ENCODE measurements around the gene APOL2.
"Not testable (repeated sequence)": the region's sequence is repeated elsewhere in the genome, so short reads cannot be mapped to it uniquely, and the experiment has no call there.

APOL2 gene

GRCh38 chr22:36192542-36192941 lies 46.8 kb downstream of the APOL2 start:
- no peak overlapping the region for H3K4me3 ChIP-seq (ENCODE audit: low read length)

DNA sequence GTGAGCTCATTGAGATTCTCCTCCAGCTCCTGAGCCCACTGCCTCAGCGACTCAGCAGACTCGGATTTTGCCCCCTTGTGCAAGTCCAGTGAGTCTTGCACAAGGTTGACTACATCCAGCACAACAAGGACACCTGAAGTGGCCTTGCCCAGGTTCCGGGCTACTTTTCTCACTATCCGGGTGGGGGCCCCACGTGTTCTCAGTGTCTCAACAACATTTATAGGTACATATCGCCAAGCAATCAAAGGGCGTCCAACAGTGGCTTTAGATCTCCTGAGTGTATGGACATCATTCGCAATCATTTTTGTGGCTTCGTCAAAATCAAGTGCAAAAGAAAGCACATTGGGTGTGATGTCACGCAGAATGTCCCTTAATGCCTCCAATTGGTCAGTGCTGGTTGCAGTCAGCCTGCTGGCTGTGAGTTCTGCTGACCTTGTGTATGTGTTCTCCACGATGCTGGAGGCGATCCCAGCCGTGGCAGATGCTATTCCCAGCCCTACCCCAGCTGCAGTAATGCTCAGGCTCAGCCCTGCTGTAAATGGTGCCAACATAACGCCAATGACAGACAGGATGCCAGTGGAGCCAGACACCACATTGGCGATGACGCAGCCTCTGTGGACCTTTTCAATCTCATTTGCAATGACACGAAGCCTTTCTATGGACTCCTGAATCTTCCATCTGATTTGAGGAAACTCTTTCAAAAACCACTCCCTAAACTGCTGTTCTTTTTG lies 48.1 kb downstream of the APOL2 start:
- Histone ChIP-seq H3K4me1 (ENCODE audit: control insufficient read depth, low read depth, low read length) (peaks cover 17% of the 10 kb centered on the region), H3K27me3 (ENCODE audit: control insufficient read depth, insufficient read depth, low read length) (no peaks in the 10 kb centered on the region), H3K9ac (ENCODE audit: low read length) (no peak overlapping the region), H3K27ac (ENCODE audit: low read length) (no peak overlapping the region), H3K9me3 (ENCODE audit: control insufficient read depth, low read depth, low read length) (no peaks in the 10 kb centered on the region), H3K36me3 (ENCODE audit: control insufficient read depth, low read depth, low read length) (no peaks in the 10 kb centered on the region), H3K4me3 (ENCODE audit: low read length) (no peak overlapping the region)

More at GRCh38 chr22:36192542-36192941, 46.8 kb downstream of the APOL2 start:
- no peaks in the 10 kb centered on the region for H3K36me3 ChIP-seq (ENCODE audit: control insufficient read depth, low read depth, low read length)
- H3K27ac ChIP-seq (ENCODE audit: low read length): no peak overlapping the region
- H3K27me3 ChIP-seq (ENCODE audit: control insufficient read depth, insufficient read depth, low read length): no peaks in the 10 kb centered on the region
- H3K4me1 ChIP-seq (ENCODE audit: control insufficient read depth, low read depth, low read length): peaks cover 30% of the 10 kb centered on the region
- no peak overlapping the region for H3K9ac ChIP-seq (ENCODE audit: low read length)
- no peaks in the 10 kb centered on the region for H3K9me3 ChIP-seq (ENCODE audit: control insufficient read depth, low read depth, low read length)

- H3K27ac ChIP-seq (ENCODE audit: low read length); H3K4me3 ChIP-seq (ENCODE audit: low read length); H3K36me3 ChIP-seq (ENCODE audit: control insufficient read depth, low read depth, low read length); H3K9ac ChIP-seq (ENCODE audit: low read length); H3K27me3 ChIP-seq (ENCODE audit: control insufficient read depth, insufficient read depth, low read length); H3K9me3 ChIP-seq (ENCODE audit: control insufficient read depth, low read depth, low read length): not testable (repeated sequence)
- H3K4me1 ChIP-seq (ENCODE audit: control insufficient read depth, low read depth, low read length): peaks cover 13% of the 10 kb centered on the region
Observed at GRCh38 chr22:36187862-36188261, 51.5 kb downstream of the APOL2 start.

DNA sequence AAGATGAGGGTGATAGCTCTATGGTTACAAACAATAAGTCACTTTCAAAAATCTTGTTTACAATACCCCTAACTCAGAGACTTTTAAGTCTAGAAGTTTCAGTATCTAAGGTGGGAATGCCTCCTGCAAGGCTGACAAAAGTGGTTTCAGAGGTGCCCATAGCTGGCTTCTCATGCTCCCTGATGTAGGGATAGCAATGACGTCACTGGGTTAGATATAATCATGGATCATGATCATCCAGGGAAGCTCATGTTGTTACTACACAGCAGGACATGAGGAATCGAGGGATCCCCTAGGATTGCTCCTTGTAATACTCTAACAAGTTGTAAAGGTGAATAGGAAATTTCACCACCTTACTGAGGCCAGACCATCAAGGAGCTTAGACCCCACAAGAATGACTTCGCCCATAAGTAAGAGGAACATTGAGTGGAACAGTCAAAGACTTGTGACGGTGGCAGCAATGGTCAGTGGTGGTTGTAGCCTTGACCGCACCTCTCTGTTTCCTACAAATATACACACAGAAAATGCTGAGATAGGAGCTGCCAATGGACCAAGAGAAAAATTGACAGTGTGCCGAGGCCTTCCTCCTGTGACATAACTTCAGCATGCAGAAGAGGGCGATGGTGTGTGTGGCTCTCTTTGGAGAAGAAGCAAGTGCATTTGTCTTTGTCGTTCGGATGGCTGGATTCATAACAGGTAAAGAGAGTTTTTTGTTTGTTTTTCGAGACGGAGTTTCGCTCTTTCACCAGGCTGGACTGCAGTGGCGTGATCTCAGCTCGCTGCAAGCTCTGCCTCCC lies 53.3 kb downstream of the APOL2 start:
- H3K4me1 ChIP-seq (ENCODE audit: control insufficient read depth, low read depth, low read length): peaks cover 13% of the 10 kb centered on the region
- H3K27me3 ChIP-seq (ENCODE audit: control insufficient read depth, insufficient read depth, low read length): no peaks in the 10 kb centered on the region
- no peaks in the 10 kb centered on the region for H3K9me3 ChIP-seq (ENCODE audit: control insufficient read depth, low read depth, low read length)
- H3K4me3 ChIP-seq (ENCODE audit: low read length): no peak overlapping the region
- no peak overlapping the region for H3K27ac ChIP-seq (ENCODE audit: low read length)
- H3K9ac ChIP-seq (ENCODE audit: low read length): no peak overlapping the region
- H3K36me3 ChIP-seq (ENCODE audit: control insufficient read depth, low read depth, low read length): no peaks in the 10 kb centered on the region

GRCh38 chr22:36184433-36185025 lies 54.8 kb downstream of the APOL2 start:
- no peaks in the 10 kb centered on the region for H3K9me3 ChIP-seq (ENCODE audit: control insufficient read depth, low read depth, low read length)
- no peak overlapping the region for H3K9ac ChIP-seq (ENCODE audit: low read length)
- peaks cover 7% of the 10 kb centered on the region for H3K4me1 ChIP-seq (ENCODE audit: control insufficient read depth, low read depth, low read length)
- no peaks in the 10 kb centered on the region for H3K27me3 ChIP-seq (ENCODE audit: control insufficient read depth, insufficient read depth, low read length)
- no peaks in the 10 kb centered on the region for H3K36me3 ChIP-seq (ENCODE audit: control insufficient read depth, low read depth, low read length)
- no peak overlapping the region for H3K27ac ChIP-seq (ENCODE audit: low read length)
- no peak overlapping the region for H3K4me3 ChIP-seq (ENCODE audit: low read length)

GRCh38 chr22:36183446-36183845 lies 55.9 kb downstream of the APOL2 start:
- H3K27me3 ChIP-seq (ENCODE audit: control insufficient read depth, insufficient read depth, low read length): no peaks in the 10 kb centered on the region
- H3K36me3 ChIP-seq (ENCODE audit: control insufficient read depth, low read depth, low read length): no peaks in the 10 kb centered on the region
- no peak overlapping the region for H3K27ac ChIP-seq (ENCODE audit: low read length)
- no peaks in the 10 kb centered on the region for H3K9me3 ChIP-seq (ENCODE audit: control insufficient read depth, low read depth, low read length)
- no peak overlapping the region for H3K9ac ChIP-seq (ENCODE audit: low read length)
- no peak overlapping the region for H3K4me3 ChIP-seq (ENCODE audit: low read length)
- H3K4me1 ChIP-seq (ENCODE audit: control insufficient read depth, low read depth, low read length): peaks cover 6% of the 10 kb centered on the region

GRCh38 chr22:36182857-36183256 lies 56.5 kb downstream of the APOL2 start:
- Histone ChIP-seq H3K27ac (ENCODE audit: low read length) (no peak overlapping the region), H3K4me1 (ENCODE audit: control insufficient read depth, low read depth, low read length) (peaks cover 6% of the 10 kb centered on the region), H3K9ac (ENCODE audit: low read length) (no peak overlapping the region), H3K36me3 (ENCODE audit: control insufficient read depth, low read depth, low read length) (no peaks in the 10 kb centered on the region), H3K9me3 (ENCODE audit: control insufficient read depth, low read depth, low read length) (no peaks in the 10 kb centered on the region), H3K27me3 (ENCODE audit: control insufficient read depth, insufficient read depth, low read length) (no peaks in the 10 kb centered on the region), H3K4me3 (ENCODE audit: low read length) (no peak overlapping the region)

DNA sequence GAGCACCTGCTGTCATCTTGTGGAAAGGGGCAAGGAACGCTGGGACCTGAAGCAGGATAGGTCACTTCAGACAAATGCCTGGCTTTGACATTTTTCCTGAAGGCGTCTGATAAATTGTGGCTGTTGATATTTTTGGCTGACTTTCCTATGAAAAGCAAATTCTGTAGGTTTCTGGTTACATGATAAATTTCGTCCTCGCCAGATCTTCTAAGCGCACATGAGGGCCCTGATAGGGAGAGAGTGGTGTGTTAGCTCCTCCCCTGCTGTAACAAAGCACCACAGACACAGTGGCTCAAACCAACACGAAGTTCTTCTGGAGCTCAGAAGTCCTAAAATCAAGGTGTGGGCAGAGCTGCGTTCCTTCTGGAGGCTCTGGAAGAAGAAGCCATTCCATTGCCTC lies 57.3 kb downstream of the APOL2 start:
- H3K4me1 ChIP-seq (ENCODE audit: control insufficient read depth, low read depth, low read length): peaks cover 6% of the 10 kb centered on the region
- no peaks in the 10 kb centered on the region for H3K36me3 ChIP-seq (ENCODE audit: control insufficient read depth, low read depth, low read length)
- no peak overlapping the region for H3K4me3 ChIP-seq (ENCODE audit: low read length)
- no peaks in the 10 kb centered on the region for H3K27me3 ChIP-seq (ENCODE audit: control insufficient read depth, insufficient read depth, low read length)
- no peak overlapping the region for H3K27ac ChIP-seq (ENCODE audit: low read length)
- no peak overlapping the region for H3K9ac ChIP-seq (ENCODE audit: low read length)
- H3K9me3 ChIP-seq (ENCODE audit: control insufficient read depth, low read depth, low read length): no peaks in the 10 kb centered on the region

GRCh38 chr22:36180928-36181327 lies 58.4 kb downstream of the APOL2 start:
- no peak overlapping the region for H3K27ac ChIP-seq (ENCODE audit: low read length)
- no peaks in the 10 kb centered on the region for H3K27me3 ChIP-seq (ENCODE audit: control insufficient read depth, insufficient read depth, low read length)
- no peaks in the 10 kb centered on the region for H3K36me3 ChIP-seq (ENCODE audit: control insufficient read depth, low read depth, low read length)
- no peak overlapping the region for H3K9ac ChIP-seq (ENCODE audit: low read length)
- H3K9me3 ChIP-seq (ENCODE audit: control insufficient read depth, low read depth, low read length): no peaks in the 10 kb centered on the region
- peaks cover 6% of the 10 kb centered on the region for H3K4me1 ChIP-seq (ENCODE audit: control insufficient read depth, low read depth, low read length)
- no peak overlapping the region for H3K4me3 ChIP-seq (ENCODE audit: low read length)

DNA sequence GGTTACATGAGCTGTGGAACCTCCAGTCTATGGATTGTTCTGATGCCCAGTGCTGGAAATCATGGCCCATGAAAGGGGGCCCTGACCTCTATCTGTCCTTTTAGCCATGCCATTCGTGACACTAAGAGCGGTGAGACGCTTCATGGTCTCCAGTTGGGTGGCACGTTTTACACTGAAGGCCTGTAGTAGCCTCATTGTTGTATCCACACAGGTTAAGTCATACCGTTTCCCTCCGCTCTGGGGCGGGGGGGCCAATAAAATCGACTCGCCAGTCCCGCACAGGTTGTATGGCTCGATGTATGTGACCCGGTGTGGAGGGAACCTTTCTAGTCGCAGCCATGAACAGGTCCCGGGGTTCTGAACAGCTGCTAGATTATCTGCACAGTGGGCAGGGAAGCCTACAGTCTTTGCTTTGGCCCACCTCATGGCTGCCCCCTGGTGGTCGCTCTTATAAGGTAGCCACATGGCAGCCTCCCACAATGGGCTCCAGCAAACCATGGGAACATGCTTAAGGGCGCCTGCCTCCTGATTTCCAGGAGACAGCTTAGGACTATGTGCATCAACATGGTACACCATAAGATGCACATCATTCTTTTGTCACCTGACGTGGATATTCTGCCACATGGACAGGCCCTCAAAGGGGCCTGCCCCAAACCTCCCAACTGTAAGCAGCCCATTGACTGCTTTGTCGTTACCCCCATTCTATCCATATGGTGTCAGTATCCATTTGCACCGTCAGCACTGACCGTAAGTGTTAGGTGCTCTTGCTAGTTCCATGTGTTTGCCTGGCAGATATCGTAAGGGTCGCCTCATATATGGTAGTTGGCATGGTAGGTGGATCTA lies 59.1 kb downstream of the APOL2 start:
- no peaks in the 10 kb centered on the region for H3K36me3 ChIP-seq (ENCODE audit: control insufficient read depth, low read depth, low read length)
- no peak overlapping the region for H3K9ac ChIP-seq (ENCODE audit: low read length)
- no peaks in the 10 kb centered on the region for H3K9me3 ChIP-seq (ENCODE audit: control insufficient read depth, low read depth, low read length)
- H3K4me3 ChIP-seq (ENCODE audit: low read length): no peak overlapping the region
- H3K27me3 ChIP-seq (ENCODE audit: control insufficient read depth, insufficient read depth, low read length): no peaks in the 10 kb centered on the region
- peaks cover 6% of the 10 kb centered on the region for H3K4me1 ChIP-seq (ENCODE audit: control insufficient read depth, low read depth, low read length)
- H3K27ac ChIP-seq (ENCODE audit: low read length): no peak overlapping the region

DNA sequence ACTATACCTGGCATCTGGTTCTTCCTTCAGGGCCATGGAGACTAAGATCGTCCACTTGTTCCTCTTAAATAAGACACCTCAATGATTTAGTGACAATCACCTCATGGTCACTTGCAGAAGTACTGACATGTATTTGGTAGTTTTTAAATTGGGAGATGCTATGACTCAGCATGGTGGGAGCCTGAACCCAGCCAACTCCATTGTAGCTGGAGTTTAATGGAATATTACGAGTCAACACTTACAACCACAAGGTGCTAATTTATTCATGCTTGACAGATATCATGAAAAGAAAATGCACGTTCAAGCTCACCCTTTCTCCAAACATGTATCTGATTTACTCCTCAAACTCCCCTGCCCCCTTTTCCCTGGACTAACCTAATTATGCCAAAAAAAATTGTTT lies 62.2 kb downstream of the APOL2 start:
- H3K9me3 ChIP-seq (ENCODE audit: control insufficient read depth, low read depth, low read length): no peaks in the 10 kb centered on the region
- no peak overlapping the region for H3K27ac ChIP-seq (ENCODE audit: low read length)
- H3K27me3 ChIP-seq (ENCODE audit: control insufficient read depth, insufficient read depth, low read length): no peaks in the 10 kb centered on the region
- H3K4me3 ChIP-seq (ENCODE audit: low read length): no peak overlapping the region
- H3K4me1 ChIP-seq (ENCODE audit: control insufficient read depth, low read depth, low read length): peaks cover 2% of the 10 kb centered on the region
- no peaks in the 10 kb centered on the region for H3K36me3 ChIP-seq (ENCODE audit: control insufficient read depth, low read depth, low read length)
- no peak overlapping the region for H3K9ac ChIP-seq (ENCODE audit: low read length)
